ENCODE data around the gene MILR1.
"Not testable (repeated sequence)": the region's sequence is repeated elsewhere in the genome, so short reads cannot be mapped to it uniquely, and the experiment has no call there.

Gene MILR1

GRCh38 chr17:64480951-64481350 is 32.0 kb downstream of the MILR1 start:
- TF ChIP-seq CTCF (IDR thresholded peaks at IDR 0.05; ENCODE audit: low read depth, low read length): no peak

GRCh38 chr17:64484380-64484779 is 35.5 kb downstream of the MILR1 start:
- DNase-seq (ENCODE audit: extremely low read depth, low read depth): no peak
- no peak for TF ChIP-seq CTCF (IDR thresholded peaks at IDR 0.05; ENCODE audit: low read depth, low read length)

More at GRCh38 chr17:64480951-64481350, 32.0 kb downstream of the MILR1 start:
- no peak for DNase-seq (ENCODE audit: extremely low read depth, low read depth)

- no peak for DNase-seq (ENCODE audit: extremely low read depth, low read depth)
- no peak for TF ChIP-seq CTCF (IDR thresholded peaks at IDR 0.05; ENCODE audit: low read depth, low read length)
These were observed 39.4 kb downstream of the MILR1 start for GRCh38 chr17:64488301-64488700.

- TF ChIP-seq CTCF (IDR thresholded peaks at IDR 0.05; ENCODE audit: low read depth, low read length): peak; percentile 68
- DNase-seq (ENCODE audit: extremely low read depth, low read depth): no peak
These were observed 42.3 kb downstream of the MILR1 start for GRCh38 chr17:64491034-64491860.

GRCh38 chr17:64491994-64492393 is 43.1 kb downstream of the MILR1 start:
- TF ChIP-seq CTCF (IDR thresholded peaks at IDR 0.05; ENCODE audit: low read depth, low read length): no peak
- DNase-seq (ENCODE audit: extremely low read depth, low read depth): no peak

GRCh38 chr17:64492481-64493109 is 43.7 kb downstream of the MILR1 start:
- DNase-seq (ENCODE audit: extremely low read depth, low read depth): no peak
- TF ChIP-seq CTCF (IDR thresholded peaks at IDR 0.05; ENCODE audit: low read depth, low read length): peak; percentile 34

- DNase-seq (ENCODE audit: extremely low read depth, low read depth): no peak
- no peak for TF ChIP-seq CTCF (IDR thresholded peaks at IDR 0.05; ENCODE audit: low read depth, low read length)
These were observed 45.2 kb downstream of the MILR1 start for GRCh38 chr17:64494121-64494520.

GRCh38 chr17:64495300-64495699 is 46.4 kb downstream of the MILR1 start:
- DNase-seq (ENCODE audit: extremely low read depth, low read depth): not testable (repeated sequence)

Data from AG09319 (cell line).